HG03280 (cell line): Measurements from ENCODE around the gene KRTCAP3.

Experiments
- ATAC-seq: cut with Tn5 transposase; IDR thresholded peaks from one replicate; pipeline ENCODE4 v1.9.1; 2021; ENCODE audit warnings: mild to moderate bottlenecking, moderate library complexity; ENCODE audit not compliant: unreplicated experiment

Gene KRTCAP3

DNA sequence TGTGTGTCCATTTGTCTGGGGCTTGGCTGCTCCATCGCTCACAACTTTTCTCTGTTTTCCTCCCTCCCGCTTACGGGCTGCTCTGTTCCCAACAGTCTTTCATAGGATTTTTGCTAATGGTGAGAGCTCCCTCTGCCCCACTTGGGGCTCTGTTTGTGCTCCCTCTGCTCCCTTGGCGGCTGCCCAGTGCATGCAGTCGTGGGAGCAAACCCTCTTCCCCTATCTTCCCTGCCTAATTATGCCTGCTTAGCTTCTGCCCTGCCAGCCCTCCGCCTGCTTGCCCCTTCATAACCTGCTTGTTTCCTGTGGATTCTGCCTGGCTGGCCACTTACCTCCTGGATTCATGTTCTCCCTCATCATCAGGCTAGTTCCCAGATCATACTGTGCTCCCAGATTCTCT is 6.6 kb upstream of the KRTCAP3 start:
- no peak for ATAC-seq

DNA sequence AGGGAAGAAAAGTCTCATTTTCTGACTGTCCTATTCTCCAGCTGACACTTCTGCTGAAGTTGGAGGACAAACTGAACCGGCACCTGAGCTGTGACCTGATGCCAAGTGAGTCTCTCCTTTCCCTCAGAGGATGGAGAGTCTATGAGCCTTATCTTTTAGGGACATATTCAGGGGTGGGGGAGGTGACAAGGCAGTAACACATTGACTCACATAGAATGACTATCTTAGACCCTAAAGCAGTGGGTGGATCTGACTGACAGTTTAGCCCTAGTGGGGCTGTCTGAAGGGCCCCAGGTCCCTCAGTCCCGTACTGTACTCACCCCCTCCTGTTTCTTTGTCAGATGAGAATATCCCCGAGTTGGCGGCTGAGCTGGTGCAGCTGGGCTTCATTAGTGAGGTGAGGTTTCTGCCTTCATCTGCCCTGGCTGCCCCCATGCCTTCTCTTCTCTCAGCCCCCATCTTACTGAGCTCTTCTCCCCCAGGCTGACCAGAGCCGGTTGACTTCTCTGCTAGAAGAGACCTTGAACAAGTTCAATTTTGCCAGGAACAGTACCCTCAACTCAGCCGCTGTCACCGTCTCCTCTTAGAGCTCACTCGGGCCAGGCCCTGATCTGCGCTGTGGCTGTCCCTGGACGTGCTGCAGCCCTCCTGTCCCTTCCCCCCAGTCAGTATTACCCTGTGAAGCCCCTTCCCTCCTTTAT is 805 bp upstream of the KRTCAP3 start:
- no peak for ATAC-seq

DNA sequence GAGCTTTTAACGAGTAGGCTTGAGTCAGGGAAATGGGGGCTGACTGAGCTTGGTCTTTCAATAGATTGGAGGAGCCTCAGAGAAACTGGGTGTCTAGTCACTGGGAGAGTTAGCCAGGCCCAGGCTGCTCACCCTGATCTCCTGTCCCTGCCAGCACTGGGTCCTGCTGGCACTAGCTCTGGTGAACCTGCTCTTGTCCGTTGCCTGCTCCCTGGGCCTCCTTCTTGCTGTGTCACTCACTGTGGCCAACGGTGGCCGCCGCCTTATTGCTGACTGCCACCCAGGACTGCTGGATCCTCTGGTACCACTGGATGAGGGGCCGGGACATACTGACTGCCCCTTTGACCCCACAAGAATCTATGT is 720 bp downstream of the KRTCAP3 start:
- no peak for ATAC-seq

DNA sequence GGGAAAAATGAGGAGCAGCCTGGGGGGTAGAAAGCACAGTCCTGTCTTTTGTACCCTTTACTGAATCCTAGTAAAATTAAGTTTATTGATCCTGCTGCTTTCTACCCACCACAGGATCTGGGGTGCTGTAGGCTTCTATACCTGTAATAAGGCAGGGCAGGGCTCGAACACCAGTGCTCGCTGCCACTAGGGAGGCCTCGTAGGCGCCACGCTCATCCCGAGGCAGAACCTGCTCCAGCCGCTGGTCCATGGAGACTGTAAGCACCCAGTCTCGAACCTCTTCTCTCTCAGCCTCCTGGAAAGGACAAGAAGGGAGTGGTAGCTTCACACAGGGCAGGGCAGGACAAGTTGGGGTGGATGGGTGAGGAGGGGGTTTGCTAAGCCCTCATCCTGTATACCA is 3.0 kb downstream of the KRTCAP3 start:
- no peak for ATAC-seq

DNA sequence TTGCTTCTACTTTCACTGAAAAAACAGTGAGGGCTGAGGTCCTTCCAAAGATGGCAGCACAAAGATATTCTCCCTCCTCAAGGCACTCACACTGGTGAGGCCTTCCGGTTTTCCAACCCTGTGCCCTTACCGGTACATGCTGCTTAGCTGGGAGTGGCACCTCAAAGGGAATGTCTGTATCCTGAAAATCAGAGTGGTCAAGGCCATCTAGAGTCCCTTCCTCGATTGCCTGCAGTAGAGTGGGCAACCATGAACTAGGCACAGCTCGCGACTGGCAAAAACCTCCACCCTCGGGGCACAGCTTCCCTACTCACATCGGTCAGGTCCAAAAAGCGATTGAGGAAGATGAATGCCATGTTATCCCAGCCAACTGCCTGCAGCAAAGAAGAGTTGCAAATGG is 3.4 kb downstream of the KRTCAP3 start:
- no peak for ATAC-seq

DNA sequence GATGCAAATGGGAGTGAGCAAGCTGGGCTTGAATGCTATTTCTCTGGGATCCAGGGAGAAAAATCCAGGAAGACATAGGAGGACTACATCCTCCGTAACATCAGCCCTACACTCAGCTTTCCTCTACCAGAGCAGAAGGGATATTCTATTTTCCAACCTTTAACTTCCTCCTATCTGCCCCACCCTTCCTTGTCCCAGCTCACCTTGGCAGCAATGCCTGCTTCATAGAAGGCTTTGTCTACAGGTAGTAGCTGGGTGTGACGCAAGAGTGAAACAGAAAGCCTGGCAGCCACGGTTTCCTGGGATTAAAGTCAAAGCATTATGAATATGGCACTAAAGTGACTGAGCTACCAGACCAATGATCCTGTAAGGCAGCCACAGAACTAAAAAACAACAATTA is 3.9 kb downstream of the KRTCAP3 start:
- no peak for ATAC-seq

DNA sequence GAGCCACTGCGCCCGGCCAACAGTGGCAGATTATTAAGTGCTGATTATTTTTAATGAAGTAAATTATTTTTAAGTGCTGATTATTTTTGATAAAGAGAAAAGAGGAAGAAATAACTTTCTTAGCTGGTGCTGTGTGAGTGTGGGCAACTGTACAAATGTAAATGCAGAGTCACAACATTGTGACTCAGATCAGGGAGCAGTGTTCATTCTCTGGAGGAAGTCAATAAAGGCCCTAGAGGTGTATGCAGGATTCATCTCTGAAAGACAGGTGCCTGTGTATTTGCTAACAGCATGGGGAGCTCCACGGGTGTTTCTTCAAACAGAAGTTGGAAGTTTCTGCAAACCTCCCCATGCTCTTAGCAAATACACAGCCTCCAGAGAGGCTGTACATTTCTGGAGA is 6.2 kb downstream of the KRTCAP3 start:
- no peak for ATAC-seq

DNA sequence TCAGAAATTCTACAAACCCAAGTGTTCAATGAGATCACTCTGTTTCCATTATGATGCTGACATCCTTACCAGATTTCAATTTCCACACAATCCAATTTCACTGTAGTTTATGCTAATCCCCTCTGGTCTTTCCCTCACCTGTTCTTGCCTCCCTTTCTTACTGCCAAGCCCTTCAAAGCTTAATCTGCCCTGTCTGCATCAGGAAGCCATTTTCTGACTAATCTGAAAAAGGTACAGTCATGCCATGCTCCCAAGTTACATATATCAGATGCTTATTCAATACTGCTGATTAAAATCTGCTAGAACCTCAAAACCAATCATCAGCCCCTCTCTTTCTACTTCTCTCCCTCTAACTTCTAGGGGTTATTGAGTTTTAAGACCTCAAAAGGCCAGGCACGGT is 8.9 kb downstream of the KRTCAP3 start:
- ATAC-seq = no peak

DNA sequence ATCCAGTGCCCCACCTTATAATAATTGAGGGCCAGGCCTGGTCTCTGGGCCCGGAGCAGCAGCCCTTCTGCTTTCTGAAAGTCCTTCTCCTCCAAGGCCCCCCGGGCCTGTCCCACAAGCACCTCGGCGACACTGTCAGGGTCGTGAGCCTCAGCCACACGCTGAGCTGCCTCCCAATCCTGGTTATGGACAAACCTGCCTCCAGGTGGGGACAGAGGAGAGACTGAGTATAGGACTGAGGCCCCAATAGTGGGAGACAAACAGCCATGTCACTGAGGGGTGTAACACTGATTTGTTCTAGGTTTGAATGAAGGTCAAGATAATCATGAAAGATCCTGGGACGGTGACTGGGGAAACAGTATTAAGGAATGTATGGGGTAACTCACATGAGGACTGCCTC is 11.8 kb downstream of the KRTCAP3 start:
- no peak for ATAC-seq

DNA sequence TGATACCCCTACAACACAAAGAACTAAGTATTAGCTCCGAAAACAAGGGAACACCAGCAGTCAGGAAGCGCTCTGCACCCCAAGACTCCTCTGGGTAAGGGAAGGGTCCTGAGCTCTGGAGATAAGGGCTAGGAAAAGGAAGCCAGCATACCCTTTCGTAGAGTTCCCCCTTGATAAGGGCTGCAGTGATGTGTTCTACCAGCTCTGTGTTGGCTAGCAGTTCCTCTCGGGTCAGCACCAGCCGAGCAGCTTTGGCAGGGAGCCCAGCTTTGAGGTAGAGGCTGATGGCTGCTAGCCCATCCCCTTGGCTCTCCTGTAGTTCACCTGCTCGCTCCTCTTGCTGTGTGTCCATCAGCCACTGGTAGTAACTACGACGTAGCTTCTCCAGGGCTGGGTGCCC is 18.9 kb downstream of the KRTCAP3 start:
- no peak for ATAC-seq

DNA sequence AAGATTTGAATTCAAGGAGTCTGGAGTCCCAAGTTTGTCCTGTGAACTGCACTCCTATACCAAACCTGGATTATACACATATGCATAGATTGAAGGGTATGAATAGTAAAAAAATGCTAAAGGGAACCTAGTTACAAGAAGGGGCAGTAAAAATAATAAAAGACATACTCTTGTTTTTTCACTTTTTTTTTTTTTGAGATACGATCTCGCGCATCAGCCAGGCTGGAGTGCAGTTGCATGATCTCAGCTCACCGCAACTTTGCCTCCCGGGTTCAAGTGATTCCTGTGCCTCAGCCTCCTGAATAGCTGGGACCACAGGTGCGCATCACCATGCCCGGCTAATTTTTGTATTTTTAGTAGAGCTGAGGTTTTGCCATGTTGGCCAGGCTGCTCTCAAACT is 22.3 kb downstream of the KRTCAP3 start:
- no peak for ATAC-seq

DNA sequence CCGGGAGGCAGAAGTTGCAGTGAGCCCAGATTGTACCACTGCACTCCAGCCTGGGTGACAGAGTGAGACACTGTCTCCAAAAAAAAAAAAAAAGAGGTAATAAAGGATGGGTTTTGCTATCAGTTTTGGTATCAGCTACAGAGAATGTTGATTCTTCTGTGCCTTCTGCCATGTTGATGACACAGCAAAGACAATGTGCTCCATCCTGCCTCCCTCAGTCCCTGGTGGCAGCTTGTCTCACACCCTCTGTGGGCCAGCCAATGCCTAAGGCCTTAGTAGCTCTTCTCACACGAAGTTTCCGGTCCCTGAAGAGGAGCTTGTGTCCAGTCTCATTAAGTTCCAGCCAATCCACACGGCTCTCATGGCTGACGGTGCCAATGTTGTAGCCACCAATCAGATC is 29.8 kb downstream of the KRTCAP3 start:
- no peak for ATAC-seq

DNA sequence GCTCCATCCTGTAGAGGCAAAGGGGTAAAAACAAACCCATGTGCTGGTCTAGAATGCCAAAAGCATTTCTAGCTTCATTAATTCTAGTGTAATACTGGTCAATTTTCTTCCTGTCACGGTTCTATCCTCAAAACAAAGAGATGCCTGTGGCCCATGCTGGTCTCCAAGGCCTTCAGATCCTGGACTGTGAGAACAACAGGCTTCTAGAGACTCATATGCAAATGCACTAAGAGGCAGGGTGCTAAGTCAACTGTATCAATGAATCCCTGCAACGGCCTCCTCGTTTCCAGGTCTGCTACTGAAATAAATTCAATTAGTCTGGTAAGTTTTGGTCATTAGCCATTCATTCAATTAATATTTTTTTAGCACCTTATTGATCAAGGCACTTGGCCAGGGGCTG is 43.3 kb downstream of the KRTCAP3 start:
- no peak for ATAC-seq

DNA sequence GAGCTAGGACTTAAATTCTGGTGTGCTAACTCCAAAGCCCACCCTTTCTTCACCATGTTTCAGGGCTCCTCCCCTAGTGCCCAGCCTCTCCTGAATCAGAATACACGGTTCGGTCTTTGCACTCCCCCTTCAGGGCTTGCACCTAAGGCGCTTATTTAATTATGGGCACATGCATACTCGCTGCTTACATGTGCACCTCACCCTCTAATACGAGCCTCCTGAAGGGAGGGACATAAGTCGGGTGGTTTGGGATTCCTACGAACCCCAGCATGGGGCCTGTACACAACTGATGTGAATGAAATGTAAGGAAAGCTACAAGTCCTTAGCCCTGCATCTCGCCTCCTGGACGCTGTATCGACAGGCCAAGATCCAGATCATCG is 46.9 kb downstream of the KRTCAP3 start:
- no peak for ATAC-seq

DNA sequence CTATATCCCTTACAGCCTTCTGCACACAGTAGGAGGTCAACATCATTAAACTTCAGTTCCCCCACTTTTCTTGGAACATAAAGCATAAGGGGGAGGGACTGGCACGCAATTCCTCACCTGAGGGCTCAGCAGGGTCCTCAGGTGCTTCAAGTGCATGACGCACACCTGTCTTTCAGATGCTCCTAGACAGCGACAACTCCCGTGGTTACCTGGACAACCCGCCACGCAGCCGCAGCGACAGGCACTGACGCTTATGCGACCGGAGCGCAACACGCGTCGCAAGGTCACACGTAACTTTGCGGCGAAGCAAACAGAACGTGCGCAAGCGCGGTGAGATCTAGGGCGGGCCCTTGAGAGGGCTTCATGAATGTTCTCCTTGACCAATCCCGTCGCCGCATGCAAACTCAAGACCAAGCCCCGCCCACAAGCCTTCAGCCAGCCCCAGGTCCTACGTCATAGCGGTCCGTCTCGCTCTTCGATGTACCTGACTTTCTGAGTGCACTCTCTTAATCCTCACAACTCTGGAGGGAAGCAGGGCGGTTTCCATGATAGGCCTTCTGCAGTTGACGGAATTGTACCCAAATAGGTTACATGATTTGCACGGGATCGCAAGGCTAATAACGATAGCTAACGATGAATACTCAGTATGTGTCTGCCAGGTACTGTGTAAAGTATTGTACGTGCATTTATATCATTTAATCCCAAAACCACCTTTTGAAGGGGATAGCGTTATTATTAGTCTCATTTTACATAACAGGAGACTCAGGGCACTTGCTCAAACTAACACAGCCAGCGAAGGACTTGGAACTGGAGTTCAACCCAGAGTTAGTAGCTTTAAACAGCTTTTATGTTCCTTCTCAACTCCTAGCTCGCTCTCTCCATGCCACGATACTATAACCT is 47.6 kb downstream of the KRTCAP3 start, which contains the start of gene IFT172:
Gene IFT172, minus strand, starts transcription at position 246 of the 900 bp plus-strand sequence. Its CDS starts 90 bp downstream, at position 156.
- peak; percentile 96 for ATAC-seq

DNA sequence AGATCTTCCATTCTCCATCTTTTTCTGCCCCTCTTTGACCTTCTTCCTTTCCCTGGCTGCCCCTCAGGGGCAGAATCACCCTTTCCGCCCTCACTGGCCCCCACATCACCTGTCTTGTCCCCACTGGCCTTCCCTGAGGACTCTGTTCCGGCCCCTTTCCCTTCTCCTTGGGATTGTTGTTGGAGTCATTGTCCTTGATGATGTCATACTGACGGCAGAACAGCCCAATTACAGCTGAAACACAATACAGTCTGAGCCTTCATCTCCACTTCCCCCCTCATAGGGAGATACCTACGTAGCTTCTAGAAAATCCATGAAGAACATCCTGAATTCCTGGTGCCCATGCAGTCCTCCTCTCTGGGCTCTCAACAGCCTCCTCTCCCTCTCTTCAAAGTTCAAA is 50.4 kb downstream of the KRTCAP3 start:
- no peak for ATAC-seq

DNA sequence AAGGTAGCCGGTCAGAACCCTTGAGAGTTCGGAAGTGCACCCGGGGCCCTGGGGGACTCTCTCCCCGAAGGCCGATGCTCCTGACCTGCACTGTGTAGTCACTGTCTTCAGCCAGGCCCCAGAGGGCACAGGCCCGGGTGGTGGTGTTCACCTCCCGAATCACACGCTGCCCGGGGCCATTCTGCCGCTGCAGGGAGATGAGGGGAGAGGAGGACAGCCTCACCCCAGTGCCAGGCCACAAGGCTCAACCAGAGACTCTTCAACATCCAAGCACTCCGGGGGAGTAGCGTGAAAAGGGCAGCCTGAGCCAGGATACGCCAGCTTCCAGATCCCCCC is 51.7 kb downstream of the KRTCAP3 start:
- no peak for ATAC-seq
